Suprapubic skin (tissue), 3 donors: ENCODE results near the gene TP53TG5.

Experiments
- CTCF ChIP-seq, 2 donors: fragments of 200-600 bp in 1 of 2; fragments of 450-650 bp in 1 of 2; sonication (generic) in 1 of 2; IDR thresholded peaks; one replicate each; pipeline ENCODE4 v1.5.1; 2016 to 2019; ENCODE audit warnings: antibody characterized with exemption in 2 of 2, mild to moderate bottlenecking in 1 of 2, moderate library complexity in 1 of 2
- POLR2A ChIP-seq, 2 donors: fragments of 450-650 bp; IDR thresholded peaks; one replicate each; pipeline ENCODE4 v1.6.1; 2017; ENCODE audit warnings: antibody characterized with exemption in 2 of 2, mild to moderate bottlenecking in 2 of 2, moderate library complexity in 2 of 2

- TF ChIP-seq CTCF (IDR thresholded peaks at IDR 0.05) (no peak), POLR2A (IDR thresholded peaks at IDR 0.05) (no peak)
Observed at GRCh38 chr20:45354423-45355208, 23.5 kb downstream of the TP53TG5 start.
